ENCODE results near the gene FUZ. TPM values are rescaled to one million over a fixed set of nuclear protein-coding genes. Genes with fewer than 3 reads are reported as not detected.

The FUZ gene
- total RNA-seq, 1 donor from 2014 or later: 19.1 TPM

- no peak for ATAC-seq
Measured at GRCh38 chr19:49809941-49810389, 3.1 kb downstream of the FUZ start.

GRCh38 chr19:49809160-49809940 lies 3.7 kb downstream of the FUZ start:
- ATAC-seq (peak; percentile 60), DNase-seq (peak; percentile 81)
- intact Hi-C loops (cut with micrococcal nuclease): no loop called here

More at GRCh38 chr19:49809941-49810389, 3.1 kb downstream of the FUZ start:
- intact Hi-C loops (cut with micrococcal nuclease): no loop called here
- DNase-seq: no peak

- intact Hi-C loops (cut with micrococcal nuclease): no loop called here
- DNase-seq (peak; percentile 96), ATAC-seq (peak; percentile 78)
Measured at GRCh38 chr19:49808711-49809159, 4.4 kb downstream of the FUZ start.

- no peak for DNase-seq
- intact Hi-C loops (cut with micrococcal nuclease): no loop called here
- ATAC-seq: no peak
Measured at GRCh38 chr19:49807904-49808675, 5.0 kb downstream of the FUZ start.

- ATAC-seq: no peak
- intact Hi-C loops (cut with micrococcal nuclease): no loop called here
- no peak for DNase-seq
Measured at GRCh38 chr19:49807058-49807903, 5.8 kb downstream of the FUZ start.

- intact Hi-C loops (cut with micrococcal nuclease): no loop called here
- DNase-seq (no peak), ATAC-seq (no peak)
Measured at GRCh38 chr19:49806620-49806959, 6.5 kb downstream of the FUZ start.

GRCh38 chr19:49805822-49806619 lies 7.1 kb downstream of the FUZ start:
- no peak for DNase-seq
- no peak for ATAC-seq
- intact Hi-C loops (cut with micrococcal nuclease): no loop called here

GRCh38 chr19:49803529-49803856 lies 9.6 kb downstream of the FUZ start:
- intact Hi-C loops (cut with micrococcal nuclease): no loop called here
- no peak for ATAC-seq
- DNase-seq: no peak

- intact Hi-C loops (cut with micrococcal nuclease): no loop called here
- DNase-seq (no peak), ATAC-seq (peak; percentile 2)
Measured at GRCh38 chr19:49802836-49803528, 10.1 kb downstream of the FUZ start.

GRCh38 chr19:49801966-49802661 lies 11.0 kb downstream of the FUZ start:
- intact Hi-C loops (cut with micrococcal nuclease): no loop called here
- ATAC-seq (peak; percentile 91), DNase-seq (peak; percentile 97)

- intact Hi-C loops (cut with micrococcal nuclease): no loop called here
- DNase-seq: no peak
- no peak for ATAC-seq
Measured at GRCh38 chr19:49801401-49801888, 11.6 kb downstream of the FUZ start.

GRCh38 chr19:49800771-49801170 lies 12.3 kb downstream of the FUZ start:
- DNase-seq (no peak), ATAC-seq (no peak)
- intact Hi-C loops (cut with micrococcal nuclease): no loop called here

- intact Hi-C loops (cut with micrococcal nuclease): no loop called here
- DNase-seq (no peak), ATAC-seq (no peak)
Measured at GRCh38 chr19:49799798-49800376, 13.2 kb downstream of the FUZ start.

- ATAC-seq (no peak), DNase-seq (no peak)
- intact Hi-C loops (cut with micrococcal nuclease): no loop called here
Measured at GRCh38 chr19:49799271-49799797, 13.8 kb downstream of the FUZ start.

- DNase-seq (no peak), ATAC-seq (no peak)
- intact Hi-C loops (cut with micrococcal nuclease): no loop called here
Measured at GRCh38 chr19:49798574-49798973, 14.5 kb downstream of the FUZ start.

- intact Hi-C loops (cut with micrococcal nuclease): no loop called here
- ATAC-seq (no peak), DNase-seq (no peak)
Measured at GRCh38 chr19:49795615-49796014, 17.5 kb downstream of the FUZ start.

GRCh38 chr19:49793561-49793840 lies 19.6 kb downstream of the FUZ start:
- intact Hi-C loops (cut with micrococcal nuclease): no loop called here
- DNase-seq (no peak), ATAC-seq (no peak)
